Panc1 (cell line): ENCODE data around the gene PNLIPRP2. TPM values are rescaled to one million over a fixed set of nuclear protein-coding genes. Genes with fewer than 3 reads are reported as not detected.

Experiments
- ATAC-seq: fragments of 200-7000 bp; cut with Tn5 transposase; 2 replicates; pipeline ENCODE4 v1.9.1; 2020; ENCODE audit warnings: mild to moderate bottlenecking, moderate library complexity
- BruUV-seq: library from RNA; stranded (reverse); fragments of 400-500 nt; replicated peaks from 2 replicates; lab custom pipeline; 2021; lab: Mats Ljungman, UMichigan
- CTCF ChIA-PET: fragments of 300-600 bp; sonication (Branson Sonifier 250); formaldehyde crosslinking; loops from one replicate; lab custom pipeline; 2022; ENCODE audit warnings: antibody characterized with exemption; lab: Charles Lee
- POLR2A ChIA-PET: fragments of 300-600 bp; sonication (Branson Sonifier 250); formaldehyde crosslinking; loops from one replicate; lab custom pipeline; 2022; ENCODE audit warnings: antibody characterized with exemption; lab: Charles Lee
- DNase-seq: peaks from one replicate; pipeline ENCODE4 v3.0.0-alpha.2; 2010; ENCODE audit warnings: low read depth, low spot score
- H3K27ac ChIP-seq: 2 replicates; pipeline ENCODE4 v1.5.1; 2011; ENCODE audit warnings: mild to moderate bottlenecking, low read length, inconsistent platforms
- H3K27me3 ChIP-seq: fragments of 200-500 bp; sonication (Bioruptor generic); 2 replicates; pipeline ENCODE4 v1.6.0; 2014; ENCODE audit warnings: low read length, inconsistent platforms; ENCODE audit not compliant: control insufficient read depth, insufficient read depth
- H3K36me3 ChIP-seq: fragments of 200-500 bp; sonication (Bioruptor generic); 2 replicates; pipeline ENCODE4 v1.5.1; 2014; ENCODE audit warnings: inconsistent platforms, mild to moderate bottlenecking, low read length, moderate library complexity; ENCODE audit not compliant: control insufficient read depth, insufficient read depth
- H3K4me1 ChIP-seq: 2 replicates; pipeline ENCODE4 v1.5.1; 2011; ENCODE audit warnings: inconsistent platforms, mild to moderate bottlenecking, low read length, moderate library complexity; ENCODE audit not compliant: control insufficient read depth, insufficient read depth
- H3K4me3 ChIP-seq, 2 experiments: 2 replicates each; pipeline ENCODE4 v1.5.1; 2011 to 2012; ENCODE audit warnings: low read depth in 2 of 2, low read length in 2 of 2, mild to moderate bottlenecking in 2 of 2, inconsistent platforms in 1 of 2, moderate library complexity in 1 of 2
- H3K9me3 ChIP-seq: fragments of 200-500 bp; sonication (Bioruptor generic); 2 replicates; pipeline ENCODE4 v1.5.1; 2014; ENCODE audit warnings: low read depth, mild to moderate bottlenecking, inconsistent platforms, low read length, moderate library complexity; ENCODE audit not compliant: control insufficient read depth, insufficient read depth
- POLR2AphosphoS5 ChIP-seq: IDR thresholded peaks from 2 replicates; pipeline ENCODE4 v1.6.1; 2012; ENCODE audit warnings: mild to moderate bottlenecking, low read depth, low read length, moderate library complexity
- SIN3A ChIP-seq: IDR thresholded peaks from 2 replicates; pipeline ENCODE4 v1.6.1; 2012; ENCODE audit warnings: low read depth, mild to moderate bottlenecking, low read length, moderate library complexity, borderline replicate concordance; ENCODE audit not compliant: insufficient read depth
- TCF7L2 ChIP-seq: IDR thresholded peaks from 2 replicates; pipeline ENCODE4 v1.6.1; 2011; ENCODE audit warnings: mild to moderate bottlenecking, low read depth, low read length, inconsistent platforms
- in situ Hi-C: cut with HindIII; loops from 2 replicates; pipeline ENCODE4 v1.10.0; 2016; ENCODE audit warnings: low sequenced_read_pairs, low pct_unique_long_range_greater_than_20kb
- intact Hi-C: fragments of 100-400 bp; cut with micrococcal nuclease; formaldehyde crosslinking; loops from one replicate; pipeline ENCODE4 v1.10.0; 2022; ENCODE audit not compliant: unreplicated experiment
- total RNA-seq: library from RNA; stranded (reverse); gene quantifications from one replicate; pipeline ENCODE4 v1.2.1, GENCODE V29; 2021; ENCODE audit not compliant: unreplicated experiment
- TF ChIP-seq, protein P1 (sequence below): fragments of 450-650 bp; IDR thresholded peaks from 2 replicates; pipeline ENCODE4 v1.5.1; 2017; ENCODE audit warnings: mild to moderate bottlenecking
- TF ChIP-seq, protein P2 (sequence below), 2 experiments: IDR thresholded peaks; 2 replicates each; pipeline ENCODE4 v1.6.1; 2011 to 2012; ENCODE audit warnings: low read depth in 2 of 2, control low read depth in 1 of 2, low read length in 1 of 2, mild to moderate bottlenecking in 1 of 2, moderate library complexity in 1 of 2; ENCODE audit not compliant: insufficient read depth in 1 of 2

Gene PNLIPRP2
- total RNA-seq, 1 experiment from 2014 or later = 0.72 TPM

DNA sequence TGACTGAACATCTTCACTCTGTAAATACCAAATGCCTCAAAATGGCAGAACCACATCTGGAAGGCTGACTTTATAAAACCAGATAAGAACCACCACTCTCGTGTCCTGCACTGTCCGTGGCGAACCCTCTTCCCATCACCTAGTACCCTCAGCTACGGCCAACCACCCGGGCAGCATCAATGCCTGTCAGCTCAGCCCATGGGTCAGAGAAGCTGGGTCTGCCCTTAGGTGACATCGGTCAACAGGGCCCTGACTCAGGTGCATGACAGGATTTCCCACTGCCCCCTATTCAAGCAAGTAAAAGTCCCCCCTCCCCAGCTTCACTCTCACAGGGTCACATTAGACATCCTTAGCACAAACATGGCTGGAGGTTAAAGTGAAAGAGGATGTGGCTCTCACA, 65.1 kb downstream of the PNLIPRP2 start:
- in situ Hi-C loops (loop anchor here (10.0 kb wide), 1 partner anchor 89 kb away; no protein-coding TSS in a partner anchor), intact Hi-C loops (no loop called here)
- no peaks in the 10 kb centered on the region for H3K27me3 ChIP-seq
- H3K9me3 ChIP-seq = no peaks in the 10 kb centered on the region
- no peaks in the 10 kb centered on the region for H3K36me3 ChIP-seq
- no peak for ATAC-seq
- no peak overlapping the region for H3K27ac ChIP-seq
- TF ChIP-seq TCF7L2 (no peak), SIN3A (no peak), POLR2AphosphoS5 (no peak)
- TF ChIP-seq, protein P1, sequence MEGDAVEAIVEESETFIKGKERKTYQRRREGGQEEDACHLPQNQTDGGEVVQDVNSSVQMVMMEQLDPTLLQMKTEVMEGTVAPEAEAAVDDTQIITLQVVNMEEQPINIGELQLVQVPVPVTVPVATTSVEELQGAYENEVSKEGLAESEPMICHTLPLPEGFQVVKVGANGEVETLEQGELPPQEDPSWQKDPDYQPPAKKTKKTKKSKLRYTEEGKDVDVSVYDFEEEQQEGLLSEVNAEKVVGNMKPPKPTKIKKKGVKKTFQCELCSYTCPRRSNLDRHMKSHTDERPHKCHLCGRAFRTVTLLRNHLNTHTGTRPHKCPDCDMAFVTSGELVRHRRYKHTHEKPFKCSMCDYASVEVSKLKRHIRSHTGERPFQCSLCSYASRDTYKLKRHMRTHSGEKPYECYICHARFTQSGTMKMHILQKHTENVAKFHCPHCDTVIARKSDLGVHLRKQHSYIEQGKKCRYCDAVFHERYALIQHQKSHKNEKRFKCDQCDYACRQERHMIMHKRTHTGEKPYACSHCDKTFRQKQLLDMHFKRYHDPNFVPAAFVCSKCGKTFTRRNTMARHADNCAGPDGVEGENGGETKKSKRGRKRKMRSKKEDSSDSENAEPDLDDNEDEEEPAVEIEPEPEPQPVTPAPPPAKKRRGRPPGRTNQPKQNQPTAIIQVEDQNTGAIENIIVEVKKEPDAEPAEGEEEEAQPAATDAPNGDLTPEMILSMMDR = no peak
- TF ChIP-seq, protein P2, sequence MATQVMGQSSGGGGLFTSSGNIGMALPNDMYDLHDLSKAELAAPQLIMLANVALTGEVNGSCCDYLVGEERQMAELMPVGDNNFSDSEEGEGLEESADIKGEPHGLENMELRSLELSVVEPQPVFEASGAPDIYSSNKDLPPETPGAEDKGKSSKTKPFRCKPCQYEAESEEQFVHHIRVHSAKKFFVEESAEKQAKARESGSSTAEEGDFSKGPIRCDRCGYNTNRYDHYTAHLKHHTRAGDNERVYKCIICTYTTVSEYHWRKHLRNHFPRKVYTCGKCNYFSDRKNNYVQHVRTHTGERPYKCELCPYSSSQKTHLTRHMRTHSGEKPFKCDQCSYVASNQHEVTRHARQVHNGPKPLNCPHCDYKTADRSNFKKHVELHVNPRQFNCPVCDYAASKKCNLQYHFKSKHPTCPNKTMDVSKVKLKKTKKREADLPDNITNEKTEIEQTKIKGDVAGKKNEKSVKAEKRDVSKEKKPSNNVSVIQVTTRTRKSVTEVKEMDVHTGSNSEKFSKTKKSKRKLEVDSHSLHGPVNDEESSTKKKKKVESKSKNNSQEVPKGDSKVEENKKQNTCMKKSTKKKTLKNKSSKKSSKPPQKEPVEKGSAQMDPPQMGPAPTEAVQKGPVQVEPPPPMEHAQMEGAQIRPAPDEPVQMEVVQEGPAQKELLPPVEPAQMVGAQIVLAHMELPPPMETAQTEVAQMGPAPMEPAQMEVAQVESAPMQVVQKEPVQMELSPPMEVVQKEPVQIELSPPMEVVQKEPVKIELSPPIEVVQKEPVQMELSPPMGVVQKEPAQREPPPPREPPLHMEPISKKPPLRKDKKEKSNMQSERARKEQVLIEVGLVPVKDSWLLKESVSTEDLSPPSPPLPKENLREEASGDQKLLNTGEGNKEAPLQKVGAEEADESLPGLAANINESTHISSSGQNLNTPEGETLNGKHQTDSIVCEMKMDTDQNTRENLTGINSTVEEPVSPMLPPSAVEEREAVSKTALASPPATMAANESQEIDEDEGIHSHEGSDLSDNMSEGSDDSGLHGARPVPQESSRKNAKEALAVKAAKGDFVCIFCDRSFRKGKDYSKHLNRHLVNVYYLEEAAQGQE (IDR thresholded peaks at IDR 0.05; ENCODE audit: insufficient read depth in 1 of 2, low read depth in 2 of 2, low read length in 1 of 2) = no peak
- CTCF ChIA-PET = interaction anchor here (0.6 kb wide), 1 partner anchor 57 kb away, joined by 4 read pairs; no protein-coding TSS in a partner anchor
- BruUV-seq = no TSS peak
- peaks cover 3% of the 10 kb centered on the region; the same call in 1 of the 2 replicates for H3K4me1 ChIP-seq
- DNase-seq = no peak
- POLR2A ChIA-PET = no interaction called here
- no peak overlapping the region for H3K4me3 ChIP-seq

DNA sequence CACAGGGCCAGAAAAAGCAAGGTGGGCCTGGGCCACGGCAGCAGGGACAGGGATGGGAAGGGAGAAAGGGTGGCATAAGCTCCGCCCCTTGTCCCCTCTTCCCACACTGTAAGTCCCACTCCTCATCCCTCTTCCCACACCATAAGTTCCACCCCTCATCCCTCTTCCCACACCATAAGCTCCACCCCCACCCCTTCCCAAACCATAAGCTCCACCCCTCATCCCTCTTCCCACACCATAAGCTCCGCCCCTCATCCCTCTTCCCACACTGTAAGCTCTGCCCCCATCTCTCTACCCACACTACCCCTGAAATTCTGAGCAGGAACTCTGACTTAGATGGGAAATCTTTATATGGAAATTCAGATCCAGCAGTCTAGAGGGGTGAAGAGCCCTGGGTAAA, 65.9 kb downstream of the PNLIPRP2 start:
- DNase-seq (no peak), ATAC-seq (no peak)
- Histone ChIP-seq H3K27ac (no peak overlapping the region), H3K9me3 (no peaks in the 10 kb centered on the region), H3K4me1 (peaks cover 3% of the 10 kb centered on the region; the same call in 1 of the 2 replicates), H3K27me3 (no peaks in the 10 kb centered on the region), H3K4me3 (no peak overlapping the region), H3K36me3 (no peaks in the 10 kb centered on the region)
- POLR2A ChIA-PET = no interaction called here
- CTCF ChIA-PET = no interaction called here
- in situ Hi-C loops = loop anchor here (10.0 kb wide), 1 partner anchor 88 kb away; no protein-coding TSS in a partner anchor
- TF ChIP-seq POLR2AphosphoS5 (no peak), TCF7L2 (no peak)
- TF ChIP-seq, protein P2 (IDR thresholded peaks at IDR 0.05; ENCODE audit: insufficient read depth in 1 of 2, low read depth in 2 of 2, low read length in 1 of 2) = no peak
- TF ChIP-seq, protein P1 = no peak
- intact Hi-C loops = no loop called here
- no TSS peak for BruUV-seq
